ENCODE measurements around the gene GARIN3.

GARIN3 gene

DNA sequence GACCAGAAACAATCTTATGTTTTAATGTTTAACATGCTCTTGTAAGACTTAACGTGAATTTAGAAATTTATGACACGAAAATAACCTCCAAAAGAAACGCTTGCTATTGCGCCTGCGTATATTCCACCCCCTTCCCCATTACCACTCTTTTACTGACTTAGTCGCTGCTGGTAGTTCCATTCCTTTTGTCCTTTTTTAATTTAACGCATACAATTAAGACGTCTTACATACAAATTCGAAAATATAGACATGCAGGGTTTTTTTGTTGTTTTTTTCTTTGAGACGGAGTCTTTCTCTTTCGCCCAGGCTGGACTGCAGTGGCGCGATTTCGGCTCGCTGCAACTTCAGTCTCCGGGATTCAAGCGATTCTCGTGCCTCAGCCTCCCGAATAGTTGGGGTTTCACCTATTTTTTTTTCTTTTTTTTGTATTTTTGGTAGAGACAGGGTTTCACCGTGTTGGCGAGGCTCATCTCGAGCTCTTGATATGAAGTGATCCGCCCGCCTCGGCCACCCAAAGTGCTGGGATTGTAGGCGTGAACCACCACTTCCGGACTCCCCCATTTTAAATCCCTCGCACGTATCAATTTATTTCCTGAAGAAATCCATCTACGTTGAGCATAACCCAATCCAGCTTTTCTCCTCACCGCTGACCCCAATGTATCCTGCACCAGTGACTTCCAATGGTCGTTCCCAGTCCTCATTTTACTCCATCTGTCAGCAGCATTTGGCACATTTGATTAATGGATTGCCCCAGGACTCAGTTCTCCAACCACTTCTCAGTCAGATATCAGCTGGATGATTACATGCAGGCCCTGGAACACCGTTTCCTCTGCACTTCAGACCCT lies 22.7 kb downstream of the GARIN3 start:
- peak overlapping the region; percentile 99 for H3K4me3 ChIP-seq (ENCODE audit: low read length)
- peak; percentile 28 for DNase-seq (ENCODE audit: low read depth)
- TF ChIP-seq, protein P1, sequence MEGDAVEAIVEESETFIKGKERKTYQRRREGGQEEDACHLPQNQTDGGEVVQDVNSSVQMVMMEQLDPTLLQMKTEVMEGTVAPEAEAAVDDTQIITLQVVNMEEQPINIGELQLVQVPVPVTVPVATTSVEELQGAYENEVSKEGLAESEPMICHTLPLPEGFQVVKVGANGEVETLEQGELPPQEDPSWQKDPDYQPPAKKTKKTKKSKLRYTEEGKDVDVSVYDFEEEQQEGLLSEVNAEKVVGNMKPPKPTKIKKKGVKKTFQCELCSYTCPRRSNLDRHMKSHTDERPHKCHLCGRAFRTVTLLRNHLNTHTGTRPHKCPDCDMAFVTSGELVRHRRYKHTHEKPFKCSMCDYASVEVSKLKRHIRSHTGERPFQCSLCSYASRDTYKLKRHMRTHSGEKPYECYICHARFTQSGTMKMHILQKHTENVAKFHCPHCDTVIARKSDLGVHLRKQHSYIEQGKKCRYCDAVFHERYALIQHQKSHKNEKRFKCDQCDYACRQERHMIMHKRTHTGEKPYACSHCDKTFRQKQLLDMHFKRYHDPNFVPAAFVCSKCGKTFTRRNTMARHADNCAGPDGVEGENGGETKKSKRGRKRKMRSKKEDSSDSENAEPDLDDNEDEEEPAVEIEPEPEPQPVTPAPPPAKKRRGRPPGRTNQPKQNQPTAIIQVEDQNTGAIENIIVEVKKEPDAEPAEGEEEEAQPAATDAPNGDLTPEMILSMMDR (conservative IDR thresholded peaks at IDR 0.05; ENCODE audit: low read length) = peak; percentile 17; the same call in 1 of the 2 replicates

DNA sequence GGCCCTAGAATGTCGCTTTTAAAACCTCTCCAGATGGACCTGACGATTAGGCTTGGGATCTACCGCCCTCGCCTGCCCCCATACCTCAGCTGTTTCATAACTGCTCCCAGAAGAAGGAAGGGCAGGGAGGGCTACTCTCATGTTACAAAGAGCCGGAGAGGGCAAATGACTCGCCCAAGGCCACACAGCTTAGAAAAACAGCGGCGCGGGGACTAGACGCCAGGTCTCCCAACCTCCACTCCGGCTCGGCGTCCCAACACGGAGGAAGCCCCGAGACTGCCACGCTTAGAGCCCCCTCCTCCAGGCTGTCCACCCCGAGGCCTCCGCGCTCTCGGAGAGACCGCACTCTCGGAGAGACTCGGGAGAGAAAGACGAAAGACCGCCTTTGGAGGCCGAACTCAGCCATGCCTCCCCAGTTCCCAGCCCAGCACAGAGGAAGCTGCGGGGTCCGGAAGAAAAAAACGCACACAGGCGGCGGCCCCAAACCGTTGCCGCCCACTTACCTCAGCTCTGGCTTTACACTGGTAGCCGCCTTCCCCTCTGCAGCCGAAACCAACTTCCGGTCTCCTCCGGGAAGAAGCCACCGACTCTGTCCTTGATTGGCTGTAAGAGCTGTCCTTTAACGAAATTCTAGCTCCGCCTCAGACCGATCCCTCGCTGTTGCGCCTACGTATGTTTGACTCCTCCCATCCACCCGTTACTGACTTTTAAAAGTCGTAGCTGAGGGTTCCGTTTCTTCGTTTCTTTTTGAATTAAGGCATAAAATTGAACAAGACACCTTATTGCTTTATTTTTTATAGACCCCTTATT lies 23.5 kb downstream of the GARIN3 start, which contains the start of gene MED7:
Gene MED7 (minus strand): TSS at position 549 of the 810 bp plus-strand sequence. CDS start 3,434 bp downstream, outside the sequence.
- peak; percentile 100 for DNase-seq (ENCODE audit: low read depth)
- TF ChIP-seq, protein P1 (conservative IDR thresholded peaks at IDR 0.05; ENCODE audit: low read length) = no peak
- peak within 1 kb of the TSS; percentile 99 for H3K4me3 ChIP-seq (ENCODE audit: low read length)

DNA sequence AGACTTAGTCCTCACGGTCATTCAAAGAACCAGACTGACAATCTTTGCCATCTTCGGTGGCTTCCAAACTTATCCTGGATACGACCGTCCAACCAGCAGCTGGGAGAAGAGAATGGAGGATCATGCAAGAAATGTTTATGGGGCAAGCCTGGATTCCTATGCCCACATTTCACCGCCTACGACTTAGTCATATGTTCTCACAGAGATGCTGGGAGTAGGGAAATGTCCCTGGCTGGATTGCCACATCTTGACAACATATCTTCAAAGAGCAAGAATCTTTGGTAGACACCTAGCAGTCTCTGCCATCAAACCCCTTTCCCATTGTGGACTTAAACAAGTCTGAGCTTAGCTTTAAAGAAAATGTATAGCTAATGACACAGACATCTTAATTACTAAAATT lies 28.4 kb downstream of the GARIN3 start:
- TF ChIP-seq, protein P1 (conservative IDR thresholded peaks at IDR 0.05; ENCODE audit: low read length) = no peak
- H3K4me3 ChIP-seq (ENCODE audit: low read length) = no peak overlapping the region
- peak; percentile 6 for DNase-seq (ENCODE audit: low read depth)

DNA sequence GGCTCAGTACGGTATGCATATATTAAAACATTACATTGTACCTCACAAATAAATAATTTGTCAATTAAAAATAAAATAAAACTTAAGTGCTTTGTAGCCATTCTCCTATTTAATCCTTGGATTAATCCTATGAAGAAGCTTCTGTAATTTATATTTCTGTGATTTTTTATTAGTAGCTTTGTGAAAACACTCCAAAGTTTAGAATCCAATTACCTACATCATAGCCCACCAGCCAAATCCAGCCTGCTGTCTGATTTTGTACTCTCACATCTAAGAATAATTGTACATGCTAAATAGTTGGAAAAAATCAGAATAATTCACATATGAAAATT lies 33.8 kb downstream of the GARIN3 start:
- no peak overlapping the region for H3K4me3 ChIP-seq (ENCODE audit: low read length)
- TF ChIP-seq, protein P1 (conservative IDR thresholded peaks at IDR 0.05; ENCODE audit: low read length) = no peak
- no peak for DNase-seq (ENCODE audit: low read depth)

DNA sequence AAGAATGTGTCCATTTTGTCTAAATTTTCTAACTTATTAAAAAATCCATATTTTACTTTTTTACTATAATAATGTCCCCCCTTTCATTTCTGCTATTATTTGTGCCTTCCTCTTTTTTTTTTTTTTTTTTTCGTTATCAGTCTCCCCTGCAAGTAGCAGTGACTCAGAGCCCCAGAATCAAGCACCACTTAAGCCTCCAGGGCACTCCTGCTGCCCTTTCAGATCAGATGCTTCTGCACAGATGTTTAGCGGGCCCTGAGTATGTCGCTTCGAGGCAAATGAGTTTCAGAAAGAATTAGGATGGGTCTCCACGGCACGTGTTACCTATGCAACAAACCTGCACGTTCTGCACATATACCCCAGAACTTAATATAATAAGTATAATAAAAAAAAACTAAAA lies 35.1 kb downstream of the GARIN3 start:
- TF ChIP-seq, protein P1 (conservative IDR thresholded peaks at IDR 0.05; ENCODE audit: low read length) = no peak
- no peak for DNase-seq (ENCODE audit: low read depth)
- no peak overlapping the region for H3K4me3 ChIP-seq (ENCODE audit: low read length)

DNA sequence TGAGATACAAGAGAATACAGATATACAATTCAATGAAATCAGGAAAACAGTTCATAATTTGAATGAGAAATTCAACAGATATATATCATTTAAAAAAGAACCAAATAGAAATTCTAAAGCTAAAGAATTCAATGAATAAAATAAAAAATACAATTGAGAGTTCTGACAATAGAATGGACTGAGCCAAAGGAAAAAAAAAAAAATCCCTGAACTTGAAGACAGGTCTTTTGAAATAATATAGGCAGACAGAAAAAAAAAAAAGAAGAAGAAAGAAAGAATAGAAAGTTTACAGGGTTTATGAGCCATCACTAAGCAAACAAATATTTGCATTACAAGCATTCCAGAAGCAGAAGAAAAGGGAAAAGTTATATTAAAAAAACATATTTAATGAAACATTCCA lies 44.4 kb downstream of the GARIN3 start:
- TF ChIP-seq, protein P1 (conservative IDR thresholded peaks at IDR 0.05; ENCODE audit: low read length) = no peak

More for the DNA sequence above, 44.4 kb downstream of the GARIN3 start:
- H3K4me3 ChIP-seq (ENCODE audit: low read length) = no peak overlapping the region
- DNase-seq (ENCODE audit: low read depth) = no peak
